Bronchial epithelial cell (primary cell): ENCODE data around the gene TLK2. TPM values are rescaled to one million over a fixed set of nuclear protein-coding genes. Genes with fewer than 3 reads are reported as not detected.

Experiments
- DNase-seq: peaks from one replicate; pipeline ENCODE4 v3.0.0-alpha.2; 2010; ENCODE audit warnings: low read depth
- FAIRE-seq: peaks from 2 replicates; lab custom pipeline; 2011; peaks lifted over from hg19 to GRCh38; lab: Jason Lieb, UNC
- H3K27me3 ChIP-seq: 2 replicates; pipeline ENCODE4 v1.5.1; 2011; ENCODE audit warnings: low read length; ENCODE audit not compliant: control insufficient read depth, insufficient read depth
- H3K36me3 ChIP-seq: 2 replicates; pipeline ENCODE4 v1.5.1; 2011; ENCODE audit warnings: low read length; ENCODE audit not compliant: control insufficient read depth, insufficient read depth
- H3K4me3 ChIP-seq: 2 replicates; pipeline ENCODE4 v1.5.1; 2011; ENCODE audit warnings: mild to moderate bottlenecking, low read depth, low read length, control low read depth
- total RNA-seq: library from RNA; depleted of rRNA; stranded (reverse); fragments of >200 nt; gene quantifications from 2 replicates; pipeline ENCODE4 v1.2.1, GENCODE V29; 2014
- TF ChIP-seq, protein P1 (sequence below): IDR thresholded peaks from 2 replicates; pipeline ENCODE4 v1.5.1; 2011; ENCODE audit warnings: mild to moderate bottlenecking, moderate library complexity, low read length, control low read depth, inconsistent platforms; ENCODE audit not compliant: insufficient read depth, severe bottlenecking

Gene TLK2
- total RNA-seq, 1 donor from 2014 or later, result 37.4 TPM

DNA sequence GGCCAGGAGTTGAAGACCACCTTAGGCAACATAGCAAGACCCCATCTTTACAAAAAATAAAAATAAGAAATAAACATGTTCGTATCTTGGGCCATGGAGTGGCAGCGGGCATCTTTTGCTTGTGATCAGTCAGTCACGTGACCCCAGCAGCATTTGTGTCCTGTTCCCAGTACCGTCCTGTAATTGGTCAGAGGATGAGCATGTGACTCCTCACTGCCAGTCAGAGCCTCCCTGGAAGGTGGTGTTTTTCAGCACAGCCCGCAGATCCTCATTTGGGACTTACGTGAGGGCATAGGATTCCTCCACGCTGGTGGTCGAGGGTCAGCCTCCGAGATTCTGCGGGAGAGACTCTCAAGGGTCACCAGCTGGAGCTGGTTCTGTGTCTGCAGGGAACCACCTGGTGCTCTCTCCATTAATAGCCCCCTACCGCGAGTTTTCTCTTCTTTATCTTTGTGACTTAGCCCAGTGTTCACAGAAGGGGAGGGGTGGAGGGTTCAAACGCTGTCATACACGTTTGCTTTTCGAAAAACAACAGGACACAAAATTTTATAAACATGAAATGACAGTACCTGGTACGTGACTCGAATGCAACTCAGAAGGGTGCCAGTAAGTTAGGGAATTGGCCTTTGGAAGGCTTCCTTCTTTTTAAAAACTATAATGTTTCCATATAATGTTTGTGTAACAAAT is 166.0 kb downstream of the TLK2 start:
- TF ChIP-seq, protein P1, sequence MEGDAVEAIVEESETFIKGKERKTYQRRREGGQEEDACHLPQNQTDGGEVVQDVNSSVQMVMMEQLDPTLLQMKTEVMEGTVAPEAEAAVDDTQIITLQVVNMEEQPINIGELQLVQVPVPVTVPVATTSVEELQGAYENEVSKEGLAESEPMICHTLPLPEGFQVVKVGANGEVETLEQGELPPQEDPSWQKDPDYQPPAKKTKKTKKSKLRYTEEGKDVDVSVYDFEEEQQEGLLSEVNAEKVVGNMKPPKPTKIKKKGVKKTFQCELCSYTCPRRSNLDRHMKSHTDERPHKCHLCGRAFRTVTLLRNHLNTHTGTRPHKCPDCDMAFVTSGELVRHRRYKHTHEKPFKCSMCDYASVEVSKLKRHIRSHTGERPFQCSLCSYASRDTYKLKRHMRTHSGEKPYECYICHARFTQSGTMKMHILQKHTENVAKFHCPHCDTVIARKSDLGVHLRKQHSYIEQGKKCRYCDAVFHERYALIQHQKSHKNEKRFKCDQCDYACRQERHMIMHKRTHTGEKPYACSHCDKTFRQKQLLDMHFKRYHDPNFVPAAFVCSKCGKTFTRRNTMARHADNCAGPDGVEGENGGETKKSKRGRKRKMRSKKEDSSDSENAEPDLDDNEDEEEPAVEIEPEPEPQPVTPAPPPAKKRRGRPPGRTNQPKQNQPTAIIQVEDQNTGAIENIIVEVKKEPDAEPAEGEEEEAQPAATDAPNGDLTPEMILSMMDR, result no peak
- FAIRE-seq (no peak), DNase-seq (no peak)
- Histone ChIP-seq H3K4me3 (no peak overlapping the region), H3K36me3 (no peaks in the 10 kb centered on the region), H3K27me3 (no peaks in the 10 kb centered on the region)

DNA sequence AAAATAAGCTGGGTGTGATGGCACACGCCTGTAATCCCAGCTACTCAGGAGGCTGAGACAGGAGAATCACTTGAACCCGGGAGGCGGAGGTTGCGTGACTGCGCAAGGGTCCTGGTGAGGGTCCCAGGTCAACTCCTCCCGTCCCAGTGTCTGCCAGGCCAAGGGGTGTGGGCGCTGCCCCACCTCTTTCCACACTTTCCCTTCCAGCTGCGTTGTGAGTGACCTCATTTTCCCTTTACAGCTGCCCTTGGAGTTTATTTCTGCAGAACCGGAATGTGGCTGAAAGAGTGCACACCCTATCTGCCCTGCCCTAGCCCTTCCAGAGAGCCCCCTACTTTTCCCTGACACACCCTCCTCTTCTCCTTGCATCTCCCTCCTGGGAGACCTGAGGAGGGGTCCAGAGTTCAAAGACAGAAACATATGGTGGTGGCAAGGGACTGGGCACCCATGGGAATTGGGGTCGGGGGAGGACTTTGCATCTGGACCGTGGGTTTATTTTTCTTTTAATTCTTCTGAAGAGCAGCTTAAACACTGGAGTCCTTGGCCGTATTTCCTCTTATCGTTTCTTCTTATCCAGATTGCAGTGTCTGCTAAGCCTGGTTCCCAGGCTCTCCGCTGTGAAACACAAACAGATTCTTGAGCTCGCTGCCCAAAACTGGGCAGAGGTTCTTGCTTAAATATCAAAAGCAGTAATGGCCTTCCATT is 169.8 kb downstream of the TLK2 start:
- FAIRE-seq, result no peak
- no peak overlapping the region for H3K4me3 ChIP-seq
- no peaks in the 10 kb centered on the region for H3K36me3 ChIP-seq
- H3K27me3 ChIP-seq, result no peaks in the 10 kb centered on the region
- DNase-seq, result no peak
- TF ChIP-seq, protein P1, result no peak

- H3K36me3 ChIP-seq, result no peaks in the 10 kb centered on the region
- DNase-seq (no peak), FAIRE-seq (no peak)
- no peaks in the 10 kb centered on the region for H3K27me3 ChIP-seq
- no peak overlapping the region for H3K4me3 ChIP-seq
- TF ChIP-seq, protein P1, result no peak
Observed at GRCh38 chr17:62648956-62649294, 170.3 kb downstream of the TLK2 start.

DNA sequence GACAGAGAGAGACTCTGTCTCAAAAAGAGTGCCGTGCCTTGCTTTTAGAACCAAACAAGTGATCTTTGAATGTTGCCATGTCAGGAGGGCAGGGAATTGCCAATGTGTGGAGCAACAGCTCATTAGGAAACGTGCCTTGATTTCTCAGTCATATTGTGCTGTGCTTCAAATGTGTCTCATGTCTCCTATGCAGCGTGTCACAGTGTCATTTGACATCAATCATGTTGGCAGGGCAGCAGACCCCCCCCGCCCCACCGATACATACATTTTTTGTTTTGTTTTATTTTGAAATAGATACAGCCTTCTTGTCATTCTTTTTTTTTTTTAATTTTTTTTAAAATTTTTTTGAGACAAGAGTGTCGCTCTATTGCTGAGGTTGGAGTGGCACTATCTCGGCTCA is 170.9 kb downstream of the TLK2 start:
- DNase-seq (no peak), FAIRE-seq (no peak)
- TF ChIP-seq, protein P1, result no peak
- H3K27me3 ChIP-seq, result no peaks in the 10 kb centered on the region
- no peaks in the 10 kb centered on the region for H3K36me3 ChIP-seq
- H3K4me3 ChIP-seq, result no peak overlapping the region

- Histone ChIP-seq H3K4me3 (no peak overlapping the region), H3K27me3 (no peaks in the 10 kb centered on the region), H3K36me3 (no peaks in the 10 kb centered on the region)
- TF ChIP-seq, protein P1, result no peak
- FAIRE-seq, result no peak
- no peak for DNase-seq
Observed at GRCh38 chr17:62650587-62650986, 172.0 kb downstream of the TLK2 start.
